GM12878 (cell line): ENCODE measurements around the gene TMEM255B. TPM values are rescaled to one million over a fixed set of nuclear protein-coding genes. Genes with fewer than 3 reads are reported as not detected.

ENCODE experiments used
- CTCF ChIP-seq, 3 experiments: IDR thresholded peaks in 2 of 3; conservative IDR thresholded peaks in 1 of 3; 2 replicates each; pipeline ENCODE4 v1.5.1; 2011; ENCODE audit warnings: low read depth in 3 of 3, low read length in 3 of 3, mild to moderate bottlenecking in 3 of 3, control low read depth in 2 of 3, moderate library complexity in 2 of 3, inconsistent platforms in 1 of 3, mixed read lengths in 1 of 3; ENCODE audit not compliant: control insufficient read depth in 2 of 3, insufficient read depth in 1 of 3; ENCODE audit errors: extremely low read depth in 1 of 3
- CUX1 ChIP-seq: IDR thresholded peaks from 2 replicates; pipeline ENCODE4 v1.6.1; 2012; ENCODE audit warnings: improper control_type of control experiment, low read depth, low read length; ENCODE audit not compliant: insufficient replicate concordance
- GATAD2B ChIP-seq: fragments of 450-650 bp; conservative IDR thresholded peaks from 2 replicates; pipeline ENCODE4 v1.6.1; 2017; ENCODE audit warnings: low read depth, mild to moderate bottlenecking, moderate library complexity
- IRF4 ChIP-seq: IDR thresholded peaks from 2 replicates; pipeline ENCODE4 v1.6.1; 2011; ENCODE audit warnings: low read depth, low read length
- JUND ChIP-seq: IDR thresholded peaks from 2 replicates; pipeline ENCODE4 v1.6.1; 2012; ENCODE audit warnings: low read depth, mild to moderate bottlenecking, low read length, improper control_type of control experiment, moderate library complexity
- NBN ChIP-seq: fragments of 450-650 bp; IDR thresholded peaks from 2 replicates; pipeline ENCODE4 v1.6.1; 2016
- POU2F2 ChIP-seq: IDR thresholded peaks from 3 replicates; pipeline ENCODE4 v1.6.1; 2011; ENCODE audit warnings: low read depth, mild to moderate bottlenecking, low read length, borderline replicate concordance
- PRDM15 ChIP-seq: fragments of 450-650 bp; formaldehyde crosslinking; IDR thresholded peaks from 2 replicates; pipeline ENCODE4 v1.4.0; 2020; ENCODE audit warnings: mild to moderate bottlenecking, moderate library complexity
- RAD21 ChIP-seq: IDR thresholded peaks from 2 replicates; pipeline ENCODE4 v1.6.1; 2011; ENCODE audit warnings: mild to moderate bottlenecking, low read depth, low read length, moderate library complexity; ENCODE audit not compliant: insufficient read depth
- REST ChIP-seq: IDR thresholded peaks from 2 replicates; pipeline ENCODE4 v1.6.1; 2012; ENCODE audit warnings: mild to moderate bottlenecking, low read depth, low read length
- SREBF1 ChIP-seq: IDR thresholded peaks from 2 replicates; pipeline ENCODE4 v1.6.1; 2012; ENCODE audit warnings: mild to moderate bottlenecking, low read length
- STAT1 ChIP-seq: fragments of 450-650 bp; conservative IDR thresholded peaks from 2 replicates; pipeline ENCODE4 v1.6.1; 2014; ENCODE audit warnings: antibody characterized with exemption, mild to moderate bottlenecking
- TAF1 ChIP-seq: IDR thresholded peaks from 2 replicates; pipeline ENCODE4 v1.6.1; 2011; ENCODE audit warnings: mild to moderate bottlenecking, low read depth, low read length, borderline replicate concordance
- TCF7 ChIP-seq: IDR thresholded peaks from 2 replicates; pipeline ENCODE4 v1.6.1; 2014; ENCODE audit warnings: antibody characterized with exemption, borderline replicate concordance
- YY1 ChIP-seq: IDR thresholded peaks from 2 replicates; pipeline ENCODE4 v1.6.1; 2011; ENCODE audit warnings: low read depth, mild to moderate bottlenecking, low read length
- polyA plus RNA-seq, 11 experiments: library from polyadenylated mRNA; depleted of rRNA in 4 of 11; unstranded in 6 of 11; stranded (reverse) in 5 of 11; fragments of >200 nt; fragmentation: Nextera tagmentation in 4 of 11; fragmentation: Illumina TruSeq in 1 of 11; extraction: Ambion mirVana in 4 of 11; extraction: Trizol in 1 of 11; gene quantifications; 1 replicate in 1 of 11; 2 replicates in 10 of 11; pipeline versions ENCODE4 v1.2.1 to v1.2.3, GENCODE V29; 2011 to 2016; ENCODE audit warnings: inconsistent platforms in 2 of 11, missing spikeins in 2 of 11, low read depth in 1 of 11
- total RNA-seq, 4 experiments: library from RNA; depleted of rRNA in 3 of 4; stranded (reverse); fragments of >200 nt in 3 of 4; fragmentation: Illumina TruSeq in 1 of 4; extraction: Trizol in 1 of 4; gene quantifications; 2 replicates each; pipeline versions ENCODE4 v1.2.1 to v1.2.3, GENCODE V29; 2013 to 2021

TMEM255B gene
- total and polyA plus RNA-seq, 10 of the 15 experiments (the other 5 are each of a cell fraction or from before 2014, with no cell fraction given): 0.04 to 0.62 (median 0.13) TPM; not detected in 3

- TF ChIP-seq STAT1 (no peak), GATAD2B (0 out of 2 replicates have a peak, but pooled peaks have one; percentile 27), JUND (no peak), RAD21 (peak; percentile 58), YY1 (no peak), TCF7 (no peak), NBN (no peak), SREBF1 (no peak), PRDM15 (CRISPR knock-in tag) (no peak), IRF4 (no peak), TAF1 (no peak), REST (no peak), CTCF (IDR thresholded peaks at IDR 0.05 in 2 of 3, conservative IDR thresholded peaks at IDR 0.05 in 1 of 3; ENCODE audit: control insufficient read depth in 2 of 3, extremely low read depth in 1 of 3, insufficient read depth in 1 of 3, low read depth in 3 of 3, low read length in 3 of 3) (peak; percentile 64 to 86 (median 76)), POU2F2 (no peak), CUX1 (no peak)
Measured at GRCh38 chr13:113724780-113725315, 34.2 kb upstream of the TMEM255B start (continued).
